ENCODE results near the gene FOCAD. TPM values are rescaled to one million over a fixed set of nuclear protein-coding genes. Genes with fewer than 3 reads are reported as not detected.

The FOCAD gene
- polyA plus RNA-seq, 2 donors: 4.6 to 6.1 TPM

DNA sequence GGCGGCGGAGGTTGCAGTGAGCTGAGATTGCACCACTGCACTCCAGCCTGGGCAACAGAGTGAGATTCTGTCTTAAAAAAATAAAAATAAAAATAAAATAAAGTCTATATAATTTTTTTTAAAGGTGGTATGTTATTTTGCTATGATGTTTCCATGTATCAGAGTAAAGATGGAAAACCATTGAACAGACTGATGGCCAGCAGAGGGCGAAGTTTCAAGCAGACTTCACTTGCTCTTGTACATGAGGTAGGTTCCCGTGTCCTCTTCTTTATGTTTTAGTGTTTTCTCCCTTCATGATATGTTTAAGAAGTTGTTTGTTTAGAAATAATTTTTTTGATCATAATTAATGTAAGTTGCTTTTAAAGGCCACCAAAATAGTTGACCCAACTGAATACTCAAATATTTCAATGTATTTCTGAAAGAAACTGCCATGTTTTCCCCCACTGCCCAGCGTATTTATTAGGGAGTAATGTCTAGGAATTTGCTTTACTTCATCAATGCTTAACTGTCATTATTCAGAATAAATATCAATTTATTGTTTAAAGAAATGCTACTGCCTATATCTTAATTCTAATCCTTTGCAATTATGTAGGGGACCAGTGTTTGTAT, 201.0 kb downstream of the FOCAD start:
- no peaks in the 10 kb centered on the region for H3K4me1 ChIP-seq (ENCODE audit: control insufficient read depth in 2 of 2, insufficient read depth in 2 of 2, low read length in 1 of 2)
- no peaks in the 10 kb centered on the region for H3K27me3 ChIP-seq (ENCODE audit: control insufficient read depth in 1 of 2, insufficient read depth in 2 of 2, low read length in 2 of 2)
- no peak overlapping the region for H3K4me3 ChIP-seq (ENCODE audit: low read depth in 1 of 2, low read length in 2 of 2)
- no peaks in the 10 kb centered on the region for H3K36me3 ChIP-seq (ENCODE audit: control insufficient read depth in 2 of 2, insufficient read depth in 2 of 2, low read length in 1 of 2)
- H3K27ac ChIP-seq (ENCODE audit: low read depth in 2 of 2, low read length in 1 of 2): no peak overlapping the region
- 73 to 75% methylated on average over 5 of the region's 5 CpGs for WGBS, 2 donors
- no peaks in the 10 kb centered on the region for H3K9me3 ChIP-seq (ENCODE audit: control insufficient read depth in 2 of 2, insufficient read depth in 1 of 2, low read depth in 1 of 2, low read length in 1 of 2)

DNA sequence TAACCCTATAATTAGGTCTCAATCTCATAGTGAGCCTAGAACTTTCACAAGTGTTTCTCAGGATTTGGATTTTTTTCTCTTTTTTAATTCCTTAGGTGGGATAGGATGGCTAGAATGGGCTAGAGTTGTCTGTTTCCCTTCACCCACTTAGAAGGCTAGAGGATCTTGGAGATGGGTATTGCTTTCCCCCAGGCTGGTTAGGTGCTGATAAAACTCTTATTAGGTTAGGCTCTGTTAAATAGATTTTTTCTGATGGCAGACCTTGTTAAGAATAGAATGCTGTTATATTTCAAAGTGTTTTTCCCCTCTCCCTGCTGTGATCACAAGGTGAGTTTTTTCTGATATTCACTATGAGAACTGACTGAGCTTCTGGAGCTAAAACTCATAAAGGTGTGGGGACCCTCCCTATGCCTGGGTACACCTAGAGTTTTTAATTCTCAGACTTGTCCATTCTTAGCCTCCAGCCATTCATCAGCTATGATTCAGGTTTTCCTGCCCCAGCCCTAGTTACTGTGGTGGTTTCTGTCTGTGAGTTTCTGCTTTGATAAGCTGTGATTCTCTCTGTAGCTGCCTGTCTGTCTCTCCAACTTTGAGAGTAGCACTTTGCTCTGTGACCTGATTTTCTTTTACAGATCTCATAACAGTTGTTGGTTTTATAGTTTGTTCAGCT, 215.0 kb downstream of the FOCAD start:
- H3K4me1 ChIP-seq (ENCODE audit: control insufficient read depth in 2 of 2, insufficient read depth in 2 of 2, low read length in 1 of 2): no peaks in the 10 kb centered on the region
- H3K9me3 ChIP-seq (ENCODE audit: control insufficient read depth in 2 of 2, insufficient read depth in 1 of 2, low read depth in 1 of 2, low read length in 1 of 2): no peaks in the 10 kb centered on the region
- no peaks in the 10 kb centered on the region for H3K27me3 ChIP-seq (ENCODE audit: control insufficient read depth in 1 of 2, insufficient read depth in 2 of 2, low read length in 2 of 2)
- no peaks in the 10 kb centered on the region for H3K36me3 ChIP-seq (ENCODE audit: control insufficient read depth in 2 of 2, insufficient read depth in 2 of 2, low read length in 1 of 2)
- H3K4me3 ChIP-seq (ENCODE audit: low read depth in 1 of 2, low read length in 2 of 2): no peak overlapping the region
- no peak overlapping the region for H3K27ac ChIP-seq (ENCODE audit: low read depth in 2 of 2, low read length in 1 of 2)

DNA sequence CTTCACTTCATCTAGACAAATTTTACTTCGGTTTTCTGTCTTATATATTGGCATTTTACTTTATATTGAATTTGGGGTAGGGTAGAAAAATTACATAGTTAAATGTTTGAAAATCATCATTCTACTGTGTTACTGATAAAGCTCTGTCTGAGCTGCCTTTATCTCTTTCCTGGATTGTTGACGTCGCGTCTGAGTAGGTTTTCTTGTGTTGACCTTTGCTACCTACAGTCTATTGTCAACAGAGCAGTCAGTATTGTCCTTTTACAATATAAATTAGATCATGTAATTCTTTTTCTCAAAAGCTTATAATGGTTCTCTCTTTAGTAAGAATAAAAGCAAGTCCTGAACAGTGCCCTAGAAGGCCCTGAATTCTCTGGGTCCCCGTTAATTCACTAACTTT, 219.2 kb downstream of the FOCAD start:
- WGBS, 2 donors: 74 to 91% methylated on average over 5 of the region's 5 CpGs
- Histone ChIP-seq H3K27ac (ENCODE audit: low read depth in 2 of 2, low read length in 1 of 2) (no peak overlapping the region), H3K27me3 (ENCODE audit: control insufficient read depth in 1 of 2, insufficient read depth in 2 of 2, low read length in 2 of 2) (no peaks in the 10 kb centered on the region), H3K9me3 (ENCODE audit: control insufficient read depth in 2 of 2, insufficient read depth in 1 of 2, low read depth in 1 of 2, low read length in 1 of 2) (no peaks in the 10 kb centered on the region), H3K4me3 (ENCODE audit: low read depth in 1 of 2, low read length in 2 of 2) (no peak overlapping the region), H3K4me1 (ENCODE audit: control insufficient read depth in 2 of 2, insufficient read depth in 2 of 2, low read length in 1 of 2) (no peaks in the 10 kb centered on the region), H3K36me3 (ENCODE audit: control insufficient read depth in 2 of 2, insufficient read depth in 2 of 2, low read length in 1 of 2) (no peaks in the 10 kb centered on the region)

DNA sequence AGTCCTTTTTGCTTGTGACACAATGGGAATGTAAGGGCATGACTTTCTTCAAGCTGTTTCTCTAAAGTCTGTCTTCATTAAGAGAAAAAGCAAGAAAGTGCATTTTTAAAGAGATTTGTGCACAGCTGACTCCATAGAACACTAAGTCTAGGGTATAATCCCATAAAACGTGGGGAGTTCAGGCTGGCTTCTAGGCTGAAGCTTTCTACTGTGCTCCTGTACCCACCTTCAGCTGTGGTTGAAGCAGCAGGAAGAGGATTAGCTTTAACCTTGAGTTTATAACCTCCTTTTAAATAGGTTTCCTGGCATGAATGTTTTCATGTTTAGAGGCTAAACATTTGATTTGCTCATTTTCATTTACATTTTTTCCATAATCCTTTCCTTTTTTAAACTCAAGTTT, 220.9 kb downstream of the FOCAD start:
- Histone ChIP-seq H3K27me3 (ENCODE audit: control insufficient read depth in 1 of 2, insufficient read depth in 2 of 2, low read length in 2 of 2) (no peaks in the 10 kb centered on the region), H3K27ac (ENCODE audit: low read depth in 2 of 2, low read length in 1 of 2) (no peak overlapping the region), H3K4me3 (ENCODE audit: low read depth in 1 of 2, low read length in 2 of 2) (no peak overlapping the region), H3K9me3 (ENCODE audit: control insufficient read depth in 2 of 2, insufficient read depth in 1 of 2, low read depth in 1 of 2, low read length in 1 of 2) (no peaks in the 10 kb centered on the region), H3K4me1 (ENCODE audit: control insufficient read depth in 2 of 2, insufficient read depth in 2 of 2, low read length in 1 of 2) (no peaks in the 10 kb centered on the region), H3K36me3 (ENCODE audit: control insufficient read depth in 2 of 2, insufficient read depth in 2 of 2, low read length in 1 of 2) (no peaks in the 10 kb centered on the region)
- WGBS, 2 donors: 77 to 83% methylated on average over 1 of the region's 1 CpG

DNA sequence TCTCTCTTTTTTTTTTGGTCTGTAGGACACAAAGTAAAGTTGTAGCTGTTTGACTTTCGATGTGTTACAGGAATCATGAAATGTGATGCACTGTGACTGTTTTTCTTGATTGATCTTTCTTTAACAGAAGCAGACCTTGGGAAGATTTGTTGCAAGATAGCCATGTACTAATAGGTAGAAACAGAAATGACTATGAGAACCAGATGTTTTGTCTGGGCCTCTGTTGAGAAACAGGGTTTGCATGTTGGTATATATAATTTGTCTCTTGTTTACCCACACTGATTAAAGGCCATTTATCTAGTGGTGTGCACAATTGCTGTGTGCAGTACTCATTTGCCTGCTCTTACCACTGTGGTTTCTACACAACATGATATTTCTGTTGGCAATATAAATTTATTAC, 222.3 kb downstream of the FOCAD start:
- Histone ChIP-seq H3K4me3 (ENCODE audit: low read depth in 1 of 2, low read length in 2 of 2) (no peak overlapping the region), H3K27me3 (ENCODE audit: control insufficient read depth in 1 of 2, insufficient read depth in 2 of 2, low read length in 2 of 2) (no peaks in the 10 kb centered on the region), H3K9me3 (ENCODE audit: control insufficient read depth in 2 of 2, insufficient read depth in 1 of 2, low read depth in 1 of 2, low read length in 1 of 2) (no peaks in the 10 kb centered on the region), H3K27ac (ENCODE audit: low read depth in 2 of 2, low read length in 1 of 2) (no peak overlapping the region), H3K4me1 (ENCODE audit: control insufficient read depth in 2 of 2, insufficient read depth in 2 of 2, low read length in 1 of 2) (no peaks in the 10 kb centered on the region), H3K36me3 (ENCODE audit: control insufficient read depth in 2 of 2, insufficient read depth in 2 of 2, low read length in 1 of 2) (no peaks in the 10 kb centered on the region)
- WGBS, 2 donors: 92 to 93% methylated on average over 1 of the region's 1 CpG

DNA sequence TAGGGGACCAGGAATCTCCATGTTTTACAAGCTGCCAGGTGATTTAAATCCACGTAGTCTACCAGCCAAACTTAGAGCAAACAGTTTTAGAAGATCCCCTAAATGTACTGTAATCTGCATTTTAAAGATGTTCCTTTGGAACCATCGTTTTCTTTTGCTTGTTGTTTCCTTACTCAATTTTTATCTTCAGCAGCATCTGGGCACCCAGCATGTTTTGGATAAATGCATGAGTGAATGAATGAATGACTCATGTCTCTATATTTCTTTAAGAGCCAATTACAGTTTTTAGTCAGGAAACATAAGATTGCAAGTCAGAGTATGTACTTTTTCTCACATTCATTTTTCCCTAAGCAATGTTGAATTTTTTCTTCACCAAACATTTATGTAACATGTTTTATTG, 224.4 kb downstream of the FOCAD start:
- Histone ChIP-seq H3K4me1 (ENCODE audit: control insufficient read depth in 2 of 2, insufficient read depth in 2 of 2, low read length in 1 of 2) (no peaks in the 10 kb centered on the region), H3K36me3 (ENCODE audit: control insufficient read depth in 2 of 2, insufficient read depth in 2 of 2, low read length in 1 of 2) (no peaks in the 10 kb centered on the region), H3K27me3 (ENCODE audit: control insufficient read depth in 1 of 2, insufficient read depth in 2 of 2, low read length in 2 of 2) (no peaks in the 10 kb centered on the region), H3K27ac (ENCODE audit: low read depth in 2 of 2, low read length in 1 of 2) (no peak overlapping the region), H3K9me3 (ENCODE audit: control insufficient read depth in 2 of 2, insufficient read depth in 1 of 2, low read depth in 1 of 2, low read length in 1 of 2) (no peaks in the 10 kb centered on the region), H3K4me3 (ENCODE audit: low read depth in 1 of 2, low read length in 2 of 2) (no peak overlapping the region)
- 64 to 70% methylated on average over 2 of the region's 2 CpGs for WGBS, 2 donors

DNA sequence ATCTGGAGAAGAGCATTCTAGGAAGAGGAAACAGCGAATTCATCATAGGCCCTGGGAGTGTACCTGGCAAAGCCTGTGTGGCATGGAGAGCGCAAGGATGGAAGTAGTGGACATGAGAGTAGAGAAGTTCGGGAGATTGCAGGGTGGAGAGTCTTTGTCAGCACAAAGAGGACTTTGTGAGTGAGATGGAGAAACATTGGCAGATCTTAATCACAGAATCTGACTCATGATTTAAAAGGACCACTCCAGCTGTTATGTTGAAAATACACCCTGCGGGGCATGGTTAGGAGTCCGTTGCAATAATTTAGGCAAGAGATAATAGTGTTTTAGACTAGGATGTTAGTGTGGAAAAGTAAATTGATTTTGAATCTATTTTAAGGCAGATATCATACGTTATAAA, 230.5 kb downstream of the FOCAD start:
- Histone ChIP-seq H3K4me1 (ENCODE audit: control insufficient read depth in 2 of 2, insufficient read depth in 2 of 2, low read length in 1 of 2) (no peaks in the 10 kb centered on the region), H3K9me3 (ENCODE audit: control insufficient read depth in 2 of 2, insufficient read depth in 1 of 2, low read depth in 1 of 2, low read length in 1 of 2) (no peaks in the 10 kb centered on the region)
- WGBS, 2 donors: 95 to 96% methylated on average over 6 of the region's 6 CpGs

DNA sequence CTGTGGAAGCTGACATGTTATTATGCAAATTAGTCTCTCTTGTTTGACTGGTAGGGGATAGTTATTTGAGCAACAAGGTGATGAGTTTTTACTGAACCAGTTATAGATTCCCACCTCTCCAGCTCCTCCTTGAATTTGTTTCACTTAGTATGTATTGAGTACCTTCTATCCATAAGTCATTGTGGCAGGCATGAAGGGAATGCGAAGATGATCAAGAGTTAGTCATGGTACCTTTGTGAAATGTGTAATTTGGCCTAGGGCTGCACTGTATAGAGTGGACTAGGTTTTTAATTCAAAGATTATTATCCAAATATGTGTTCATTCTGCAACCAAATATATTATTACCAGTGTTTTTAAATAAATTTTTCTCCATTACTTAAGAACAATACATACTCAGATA, 237.3 kb downstream of the FOCAD start:
- Histone ChIP-seq H3K4me1 (ENCODE audit: control insufficient read depth in 2 of 2, insufficient read depth in 2 of 2, low read length in 1 of 2) (no peaks in the 10 kb centered on the region), H3K9me3 (ENCODE audit: control insufficient read depth in 2 of 2, insufficient read depth in 1 of 2, low read depth in 1 of 2, low read length in 1 of 2) (no peaks in the 10 kb centered on the region)
- WGBS, 2 donors: 85 to 94% methylated on average over 1 of the region's 1 CpG

More for the DNA sequence above, 230.5 kb downstream of the FOCAD start:
- no peaks in the 10 kb centered on the region for H3K36me3 ChIP-seq (ENCODE audit: control insufficient read depth in 2 of 2, insufficient read depth in 2 of 2, low read length in 1 of 2)
- H3K4me3 ChIP-seq (ENCODE audit: low read depth in 1 of 2, low read length in 2 of 2): no peak overlapping the region
- no peaks in the 10 kb centered on the region for H3K27me3 ChIP-seq (ENCODE audit: control insufficient read depth in 1 of 2, insufficient read depth in 2 of 2, low read length in 2 of 2)
- no peak overlapping the region for H3K27ac ChIP-seq (ENCODE audit: low read depth in 2 of 2, low read length in 1 of 2)

DNA sequence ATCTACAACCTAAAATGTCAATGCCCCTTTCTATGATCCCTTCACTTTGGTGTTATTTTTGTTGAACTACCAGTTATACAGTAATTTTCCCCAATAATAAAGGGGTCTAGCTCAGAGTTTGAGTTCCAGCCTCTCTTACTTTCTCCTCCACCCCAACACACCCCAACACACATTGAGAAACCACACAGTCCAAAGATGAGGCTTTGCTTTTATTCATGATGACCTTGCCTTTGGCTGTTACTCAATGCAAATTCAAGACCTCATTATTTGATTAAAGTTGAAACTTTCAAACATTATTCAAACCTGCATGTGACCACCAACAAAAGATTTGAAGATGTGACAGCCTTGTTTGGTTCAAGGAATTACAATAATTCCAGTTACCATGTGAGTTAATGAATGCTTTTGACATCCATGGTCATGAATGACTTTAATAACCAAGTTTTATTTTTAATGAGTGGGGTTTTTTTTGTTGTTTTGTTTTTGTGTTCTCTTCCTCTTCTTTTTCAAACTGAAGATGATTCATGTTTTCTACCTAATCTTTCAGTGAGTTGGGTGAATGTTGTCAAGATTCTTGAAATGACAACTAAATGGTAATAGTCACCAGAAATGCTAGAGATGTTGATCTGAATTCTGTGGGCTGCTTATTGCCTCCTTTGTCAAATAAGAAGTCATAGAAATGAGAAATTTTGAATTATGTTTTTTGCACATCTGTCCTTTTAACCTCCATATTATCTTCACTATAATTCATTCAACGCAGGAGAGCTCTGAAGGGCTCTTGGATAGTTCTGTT, 241.4 kb downstream of the FOCAD start:
- whole genome bisulfite sequencing, 2 donors: 83 to 87% methylated on average over 1 of the region's 1 CpG
- no peaks in the 10 kb centered on the region for H3K27me3 ChIP-seq (ENCODE audit: control insufficient read depth in 1 of 2, insufficient read depth in 2 of 2, low read length in 2 of 2)

More for the DNA sequence above, 237.3 kb downstream of the FOCAD start:
- no peaks in the 10 kb centered on the region for H3K36me3 ChIP-seq (ENCODE audit: control insufficient read depth in 2 of 2, insufficient read depth in 2 of 2, low read length in 1 of 2)
- H3K27me3 ChIP-seq (ENCODE audit: control insufficient read depth in 1 of 2, insufficient read depth in 2 of 2, low read length in 2 of 2): no peaks in the 10 kb centered on the region
- no peak overlapping the region for H3K4me3 ChIP-seq (ENCODE audit: low read depth in 1 of 2, low read length in 2 of 2)
- H3K27ac ChIP-seq (ENCODE audit: low read depth in 2 of 2, low read length in 1 of 2): no peak overlapping the region

More for the DNA sequence above, 241.4 kb downstream of the FOCAD start:
- H3K4me3 ChIP-seq (ENCODE audit: low read depth in 1 of 2, low read length in 2 of 2): no peak overlapping the region
- H3K27ac ChIP-seq (ENCODE audit: low read depth in 2 of 2, low read length in 1 of 2): no peak overlapping the region
- H3K36me3 ChIP-seq (ENCODE audit: control insufficient read depth in 2 of 2, insufficient read depth in 2 of 2, low read length in 1 of 2): no peaks in the 10 kb centered on the region
- no peaks in the 10 kb centered on the region for H3K9me3 ChIP-seq (ENCODE audit: control insufficient read depth in 2 of 2, insufficient read depth in 1 of 2, low read depth in 1 of 2, low read length in 1 of 2)
- no peaks in the 10 kb centered on the region for H3K4me1 ChIP-seq (ENCODE audit: control insufficient read depth in 2 of 2, insufficient read depth in 2 of 2, low read length in 1 of 2)
